PC-9 (cell line): ENCODE results near the gene WDR43. TPM values are rescaled to one million over a fixed set of nuclear protein-coding genes. Genes with fewer than 3 reads are reported as not detected.
A peak's percentile ranks its signal among the peaks of the same experiment; 100 is the strongest.

Source experiments
- BruUV-seq: library from RNA; stranded (reverse); fragments of 400-500 nt; replicated peaks from 2 replicates; lab custom pipeline; 2021; lab: Mats Ljungman, UMichigan
- CTCF ChIA-PET: fragments of 300-600 bp; sonication (Branson Sonifier 250); formaldehyde crosslinking; loops from one replicate; lab custom pipeline; 2022; ENCODE audit warnings: antibody characterized with exemption; lab: Charles Lee
- POLR2A ChIA-PET: fragments of 300-600 bp; sonication (Branson Sonifier 250); formaldehyde crosslinking; loops from one replicate; lab custom pipeline; 2022; ENCODE audit warnings: antibody characterized with exemption; ENCODE audit not compliant: unreplicated experiment; lab: Charles Lee
- DNase-seq, 2 experiments: peaks; one replicate each; pipeline versions ENCODE4 v3.0.0 to v3.0.0-alpha.2; 2015 to 2022; ENCODE audit warnings: mixed read lengths in 1 of 2
- H2AFZ ChIP-seq: fragments of 200-600 bp; sonication (generic); 2 replicates; pipeline ENCODE4 v1.8.1; 2017; ENCODE audit warnings: antibody characterized with exemption
- H3F3A ChIP-seq: fragments of 200-600 bp; sonication (generic); 2 replicates; pipeline ENCODE4 v1.8.1; 2017; ENCODE audit warnings: antibody characterized with exemption, mild to moderate bottlenecking, low read depth; ENCODE audit not compliant: insufficient read depth
- H3K27ac ChIP-seq: fragments of 200-600 bp; sonication (generic); 2 replicates; pipeline ENCODE4 v1.6.1; 2016; ENCODE audit warnings: mixed run types
- H3K27me3 ChIP-seq: fragments of 200-600 bp; sonication (generic); 2 replicates; pipeline ENCODE4 v1.6.1; 2016; ENCODE audit warnings: low read depth, mixed run types; ENCODE audit not compliant: insufficient read depth
- H3K36me3 ChIP-seq: fragments of 200-600 bp; sonication (generic); 2 replicates; pipeline ENCODE4 v1.6.1; 2016; ENCODE audit warnings: low read depth, mixed run types
- H3K4me1 ChIP-seq: fragments of 200-600 bp; sonication (generic); replicated peaks from 2 replicates; pipeline ENCODE4 v1.6.1; 2016; ENCODE audit warnings: mixed run types; ENCODE audit not compliant: insufficient read depth
- H3K4me2 ChIP-seq: fragments of 200-600 bp; sonication (generic); 2 replicates; pipeline ENCODE4 v1.6.1; 2017; ENCODE audit warnings: mixed run types
- H3K4me3 ChIP-seq: fragments of 200-600 bp; sonication (generic); 2 replicates; pipeline ENCODE4 v1.6.1; 2016; ENCODE audit warnings: mixed run types
- H3K79me2 ChIP-seq: fragments of 200-600 bp; sonication (generic); 2 replicates; pipeline ENCODE4 v1.6.1; 2017; ENCODE audit warnings: low read depth, mixed run types
- H3K9me2 ChIP-seq: fragments of 200-600 bp; sonication (generic); 2 replicates; pipeline ENCODE4 v1.8.1; 2017; ENCODE audit warnings: mild to moderate bottlenecking; ENCODE audit not compliant: insufficient read depth
- H3K9me3 ChIP-seq: fragments of 200-600 bp; sonication (generic); 2 replicates; pipeline ENCODE4 v1.8.1; 2016; ENCODE audit warnings: low read depth; ENCODE audit not compliant: insufficient read depth
- H4K20me1 ChIP-seq: fragments of 200-600 bp; sonication (generic); 2 replicates; pipeline ENCODE4 v1.8.1; 2017; ENCODE audit not compliant: insufficient read depth
- CTCF ChIP-seq: fragments of 200-600 bp; sonication (generic); conservative IDR thresholded peaks from 2 replicates; pipeline ENCODE4 v1.6.1; 2017; ENCODE audit warnings: mixed run types, antibody characterized with exemption, mild to moderate bottlenecking, moderate library complexity
- EZH2 ChIP-seq: fragments of 200-600 bp; sonication (generic); IDR thresholded peaks from 2 replicates; pipeline ENCODE4 v1.8.0; 2017; ENCODE audit warnings: antibody characterized with exemption, low read depth
- intact Hi-C: fragments of 100-400 bp; cut with micrococcal nuclease; formaldehyde crosslinking; loops from one replicate; pipeline ENCODE4 v1.10.0; 2022; ENCODE audit not compliant: unreplicated experiment
- total RNA-seq: library from RNA; stranded (reverse); gene quantifications from 2 replicates; pipeline ENCODE4 v1.2.3, GENCODE V29; 2021

Gene WDR43
- total RNA-seq, 1 experiment from 2014 or later, result 57.9 TPM

GRCh38 chr2:28994074-28994473, 99.6 kb downstream of the WDR43 start:
- Histone ChIP-seq H3K4me2 (peak overlapping the region; percentile 39), H3K9me3 (no peaks in the 10 kb centered on the region), H3F3A (0 out of 2 replicates have a peak, but pooled peaks cover 5% of the 10 kb centered on the region), H3K27me3 (no peaks in the 10 kb centered on the region), H3K4me1 (peaks cover 13% of the 10 kb centered on the region), H4K20me1 (no peaks in the 10 kb centered on the region), H3K4me3 (no peak overlapping the region), H3K36me3 (no peaks in the 10 kb centered on the region), H2AFZ (no peak overlapping the region), H3K9me2 (no peaks in the 10 kb centered on the region), H3K79me2 (no peaks in the 10 kb centered on the region), H3K27ac (no peak overlapping the region)
- ChIA-PET CTCF (no interaction called here), POLR2A (no interaction called here)
- no TSS peak for BruUV-seq
- TF ChIP-seq CTCF (no peak), EZH2 (no peak)
- no peak for DNase-seq
- intact Hi-C loops, result no loop called here

GRCh38 chr2:28994679-28995078, 100.2 kb downstream of the WDR43 start:
- no peaks in the 10 kb centered on the region for H3K9me2 ChIP-seq
- H3K79me2 ChIP-seq, result no peaks in the 10 kb centered on the region
- no peak overlapping the region for H3K27ac ChIP-seq
- no peaks in the 10 kb centered on the region for H4K20me1 ChIP-seq
- no peaks in the 10 kb centered on the region for H3K27me3 ChIP-seq
- H3K4me1 ChIP-seq, result peaks cover 13% of the 10 kb centered on the region
- no TSS peak for BruUV-seq
- TF ChIP-seq CTCF, result no peak
- TF ChIP-seq EZH2, result no peak
- no peaks in the 10 kb centered on the region for H3K36me3 ChIP-seq
- H3F3A ChIP-seq, result 0 out of 2 replicates have a peak, but pooled peaks cover 5% of the 10 kb centered on the region
- H3K9me3 ChIP-seq, result no peaks in the 10 kb centered on the region
- H3K4me2 ChIP-seq, result no peak overlapping the region
- ChIA-PET POLR2A (no interaction called here), CTCF (interaction anchor here (0.6 kb wide), 1 partner anchor 54 kb away, joined by 8 read pairs; no protein-coding TSS in a partner anchor)
- intact Hi-C loops, result no loop called here
- H2AFZ ChIP-seq, result no peak overlapping the region
- H3K4me3 ChIP-seq, result no peak overlapping the region
- DNase-seq, result no peak

GRCh38 chr2:28995765-28996750, 101.6 kb downstream of the WDR43 start:
- intact Hi-C loops, result no loop called here
- Histone ChIP-seq H3F3A (0 out of 2 replicates have a peak, but pooled peaks cover 5% of the 10 kb centered on the region), H3K4me1 (peaks cover 13% of the 10 kb centered on the region), H4K20me1 (no peaks in the 10 kb centered on the region), H3K9me2 (no peaks in the 10 kb centered on the region), H3K27ac (no peak overlapping the region), H3K4me2 (no peak overlapping the region), H3K9me3 (no peaks in the 10 kb centered on the region), H3K27me3 (no peaks in the 10 kb centered on the region), H2AFZ (no peak overlapping the region), H3K4me3 (no peak overlapping the region), H3K79me2 (no peaks in the 10 kb centered on the region), H3K36me3 (no peaks in the 10 kb centered on the region)
- BruUV-seq, result no TSS peak
- TF ChIP-seq EZH2 (no peak), CTCF (no peak)
- CTCF ChIA-PET, result interaction anchor here (0.5 to 0.7 kb wide), 2 partner anchors 15 to 310 kb away, joined by 3 to 10 read pairs; no protein-coding TSS in a partner anchor
- no peak for DNase-seq
- POLR2A ChIA-PET, result no interaction called here
